K562 (cell line): Measurements from ENCODE around the gene ATP13A2.

Experiments used
- ESRRA ChIP-seq: fragments of 450-650 bp; IDR thresholded peaks from 2 replicates; pipeline ENCODE4 v1.6.1; 2014; ENCODE audit warnings: low read depth, mild to moderate bottlenecking, moderate library complexity, borderline replicate concordance
- ZFX ChIP-seq: sonication (generic); formaldehyde crosslinking; IDR thresholded peaks from 2 replicates; pipeline ENCODE4 v1.8.0; 2022; ENCODE audit warnings: mild to moderate bottlenecking, missing genetic modification reagents, moderate library complexity
- ZNF24 ChIP-seq: fragments of 450-650 bp; IDR thresholded peaks from 2 replicates; pipeline ENCODE4 v1.6.1; 2016
- TF ChIP-seq, protein P1 (sequence below): fragments of 450-650 bp; IDR thresholded peaks from 2 replicates; pipeline ENCODE4 v1.6.1; 2016
- TF ChIP-seq, protein P2 (sequence below), 2 experiments: fragments of 450-650 bp; formaldehyde crosslinking in 1 of 2; IDR thresholded peaks; 2 replicates each; pipeline versions ENCODE4 v1.4.0 to v1.6.1; 2014 to 2020; ENCODE audit warnings: mild to moderate bottlenecking in 2 of 2, borderline replicate concordance in 1 of 2, low read depth in 1 of 2
- TF ChIP-seq, protein P3 (sequence below): sonication (generic); formaldehyde crosslinking; IDR thresholded peaks from 2 replicates; pipeline ENCODE4 v1.8.0; 2022; ENCODE audit warnings: missing genetic modification reagents, mild to moderate bottlenecking, borderline replicate concordance
- TF ChIP-seq, protein P4 (sequence below): sonication (generic); formaldehyde crosslinking; IDR thresholded peaks from 2 replicates; pipeline ENCODE4 v1.8.0; 2023; ENCODE audit warnings: missing genetic modification reagents, mild to moderate bottlenecking, borderline replicate concordance

DNA sequence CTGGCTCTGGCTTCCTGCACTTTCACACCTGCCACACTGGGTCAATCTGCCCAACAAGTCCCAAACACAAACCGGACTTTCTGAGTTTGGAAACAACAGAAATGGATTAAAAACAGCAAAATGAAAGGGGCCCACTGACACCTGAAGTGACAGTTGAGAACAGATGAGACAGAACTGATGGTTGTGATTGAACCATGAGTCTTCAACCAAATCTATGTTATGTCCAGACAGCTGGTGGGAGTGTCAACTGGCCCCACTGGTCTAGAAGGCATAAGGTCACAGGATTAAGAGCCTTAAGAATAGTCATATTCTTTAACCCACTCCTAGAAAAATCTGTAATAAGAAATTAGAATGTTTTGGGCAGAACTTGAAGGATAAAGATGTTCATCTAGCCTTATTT is 13.0 kb upstream of the ATP13A2 start:
- TF ChIP-seq, protein P1, sequence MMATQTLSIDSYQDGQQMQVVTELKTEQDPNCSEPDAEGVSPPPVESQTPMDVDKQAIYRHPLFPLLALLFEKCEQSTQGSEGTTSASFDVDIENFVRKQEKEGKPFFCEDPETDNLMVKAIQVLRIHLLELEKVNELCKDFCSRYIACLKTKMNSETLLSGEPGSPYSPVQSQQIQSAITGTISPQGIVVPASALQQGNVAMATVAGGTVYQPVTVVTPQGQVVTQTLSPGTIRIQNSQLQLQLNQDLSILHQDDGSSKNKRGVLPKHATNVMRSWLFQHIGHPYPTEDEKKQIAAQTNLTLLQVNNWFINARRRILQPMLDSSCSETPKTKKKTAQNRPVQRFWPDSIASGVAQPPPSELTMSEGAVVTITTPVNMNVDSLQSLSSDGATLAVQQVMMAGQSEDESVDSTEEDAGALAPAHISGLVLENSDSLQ = no peak
- TF ChIP-seq ZFX (CRISPR knock-in tag) = no peak
- TF ChIP-seq, protein P2, sequence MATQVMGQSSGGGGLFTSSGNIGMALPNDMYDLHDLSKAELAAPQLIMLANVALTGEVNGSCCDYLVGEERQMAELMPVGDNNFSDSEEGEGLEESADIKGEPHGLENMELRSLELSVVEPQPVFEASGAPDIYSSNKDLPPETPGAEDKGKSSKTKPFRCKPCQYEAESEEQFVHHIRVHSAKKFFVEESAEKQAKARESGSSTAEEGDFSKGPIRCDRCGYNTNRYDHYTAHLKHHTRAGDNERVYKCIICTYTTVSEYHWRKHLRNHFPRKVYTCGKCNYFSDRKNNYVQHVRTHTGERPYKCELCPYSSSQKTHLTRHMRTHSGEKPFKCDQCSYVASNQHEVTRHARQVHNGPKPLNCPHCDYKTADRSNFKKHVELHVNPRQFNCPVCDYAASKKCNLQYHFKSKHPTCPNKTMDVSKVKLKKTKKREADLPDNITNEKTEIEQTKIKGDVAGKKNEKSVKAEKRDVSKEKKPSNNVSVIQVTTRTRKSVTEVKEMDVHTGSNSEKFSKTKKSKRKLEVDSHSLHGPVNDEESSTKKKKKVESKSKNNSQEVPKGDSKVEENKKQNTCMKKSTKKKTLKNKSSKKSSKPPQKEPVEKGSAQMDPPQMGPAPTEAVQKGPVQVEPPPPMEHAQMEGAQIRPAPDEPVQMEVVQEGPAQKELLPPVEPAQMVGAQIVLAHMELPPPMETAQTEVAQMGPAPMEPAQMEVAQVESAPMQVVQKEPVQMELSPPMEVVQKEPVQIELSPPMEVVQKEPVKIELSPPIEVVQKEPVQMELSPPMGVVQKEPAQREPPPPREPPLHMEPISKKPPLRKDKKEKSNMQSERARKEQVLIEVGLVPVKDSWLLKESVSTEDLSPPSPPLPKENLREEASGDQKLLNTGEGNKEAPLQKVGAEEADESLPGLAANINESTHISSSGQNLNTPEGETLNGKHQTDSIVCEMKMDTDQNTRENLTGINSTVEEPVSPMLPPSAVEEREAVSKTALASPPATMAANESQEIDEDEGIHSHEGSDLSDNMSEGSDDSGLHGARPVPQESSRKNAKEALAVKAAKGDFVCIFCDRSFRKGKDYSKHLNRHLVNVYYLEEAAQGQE (IDR thresholded peaks at IDR 0.05; ENCODE audit: borderline replicate concordance) = no peak
- TF ChIP-seq, protein P2 (CRISPR knock-in tag; IDR thresholded peaks at IDR 0.05; ENCODE audit: low read depth) = no peak
- TF ChIP-seq ESRRA = no peak
- TF ChIP-seq, protein P3, sequence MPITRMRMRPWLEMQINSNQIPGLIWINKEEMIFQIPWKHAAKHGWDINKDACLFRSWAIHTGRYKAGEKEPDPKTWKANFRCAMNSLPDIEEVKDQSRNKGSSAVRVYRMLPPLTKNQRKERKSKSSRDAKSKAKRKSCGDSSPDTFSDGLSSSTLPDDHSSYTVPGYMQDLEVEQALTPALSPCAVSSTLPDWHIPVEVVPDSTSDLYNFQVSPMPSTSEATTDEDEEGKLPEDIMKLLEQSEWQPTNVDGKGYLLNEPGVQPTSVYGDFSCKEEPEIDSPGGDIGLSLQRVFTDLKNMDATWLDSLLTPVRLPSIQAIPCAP (CRISPR knock-in tag) = no peak
- TF ChIP-seq, protein P4, sequence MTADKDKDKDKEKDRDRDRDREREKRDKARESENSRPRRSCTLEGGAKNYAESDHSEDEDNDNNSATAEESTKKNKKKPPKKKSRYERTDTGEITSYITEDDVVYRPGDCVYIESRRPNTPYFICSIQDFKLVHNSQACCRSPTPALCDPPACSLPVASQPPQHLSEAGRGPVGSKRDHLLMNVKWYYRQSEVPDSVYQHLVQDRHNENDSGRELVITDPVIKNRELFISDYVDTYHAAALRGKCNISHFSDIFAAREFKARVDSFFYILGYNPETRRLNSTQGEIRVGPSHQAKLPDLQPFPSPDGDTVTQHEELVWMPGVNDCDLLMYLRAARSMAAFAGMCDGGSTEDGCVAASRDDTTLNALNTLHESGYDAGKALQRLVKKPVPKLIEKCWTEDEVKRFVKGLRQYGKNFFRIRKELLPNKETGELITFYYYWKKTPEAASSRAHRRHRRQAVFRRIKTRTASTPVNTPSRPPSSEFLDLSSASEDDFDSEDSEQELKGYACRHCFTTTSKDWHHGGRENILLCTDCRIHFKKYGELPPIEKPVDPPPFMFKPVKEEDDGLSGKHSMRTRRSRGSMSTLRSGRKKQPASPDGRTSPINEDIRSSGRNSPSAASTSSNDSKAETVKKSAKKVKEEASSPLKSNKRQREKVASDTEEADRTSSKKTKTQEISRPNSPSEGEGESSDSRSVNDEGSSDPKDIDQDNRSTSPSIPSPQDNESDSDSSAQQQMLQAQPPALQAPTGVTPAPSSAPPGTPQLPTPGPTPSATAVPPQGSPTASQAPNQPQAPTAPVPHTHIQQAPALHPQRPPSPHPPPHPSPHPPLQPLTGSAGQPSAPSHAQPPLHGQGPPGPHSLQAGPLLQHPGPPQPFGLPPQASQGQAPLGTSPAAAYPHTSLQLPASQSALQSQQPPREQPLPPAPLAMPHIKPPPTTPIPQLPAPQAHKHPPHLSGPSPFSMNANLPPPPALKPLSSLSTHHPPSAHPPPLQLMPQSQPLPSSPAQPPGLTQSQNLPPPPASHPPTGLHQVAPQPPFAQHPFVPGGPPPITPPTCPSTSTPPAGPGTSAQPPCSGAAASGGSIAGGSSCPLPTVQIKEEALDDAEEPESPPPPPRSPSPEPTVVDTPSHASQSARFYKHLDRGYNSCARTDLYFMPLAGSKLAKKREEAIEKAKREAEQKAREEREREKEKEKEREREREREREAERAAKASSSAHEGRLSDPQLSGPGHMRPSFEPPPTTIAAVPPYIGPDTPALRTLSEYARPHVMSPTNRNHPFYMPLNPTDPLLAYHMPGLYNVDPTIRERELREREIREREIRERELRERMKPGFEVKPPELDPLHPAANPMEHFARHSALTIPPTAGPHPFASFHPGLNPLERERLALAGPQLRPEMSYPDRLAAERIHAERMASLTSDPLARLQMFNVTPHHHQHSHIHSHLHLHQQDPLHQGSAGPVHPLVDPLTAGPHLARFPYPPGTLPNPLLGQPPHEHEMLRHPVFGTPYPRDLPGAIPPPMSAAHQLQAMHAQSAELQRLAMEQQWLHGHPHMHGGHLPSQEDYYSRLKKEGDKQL (CRISPR knock-in tag) = no peak
- TF ChIP-seq ZNF24 = no peak
